ENCODE measurements around the gene KCNMA1.

Gene KCNMA1

DNA sequence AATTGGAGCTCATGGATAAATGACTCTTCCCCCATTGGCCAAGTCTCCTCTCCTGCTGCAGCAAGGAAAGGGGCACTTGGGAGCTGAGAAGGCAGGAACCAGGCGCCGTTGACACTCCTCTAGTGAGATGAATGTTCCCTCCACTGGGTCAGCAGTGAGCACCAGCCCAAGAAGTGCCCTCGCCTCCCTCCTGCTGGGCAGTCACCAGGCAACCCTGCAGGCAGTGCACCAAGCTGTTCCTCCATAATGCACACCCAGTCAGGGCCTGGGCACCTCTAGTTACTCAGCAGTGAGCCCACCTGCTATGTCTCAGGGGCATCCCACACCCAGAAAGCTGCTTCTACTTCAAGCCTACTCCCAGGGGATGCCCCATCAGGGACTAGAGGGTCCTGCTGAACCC lies 84.3 kb downstream of the KCNMA1 start:
- DNase-seq (ENCODE audit: low read depth) = no peak
- no peak overlapping the region for H3K4me3 ChIP-seq (ENCODE audit: low read length)
- no peak for TF ChIP-seq CTCF (conservative IDR thresholded peaks at IDR 0.05; ENCODE audit: low read depth, low read length)

DNA sequence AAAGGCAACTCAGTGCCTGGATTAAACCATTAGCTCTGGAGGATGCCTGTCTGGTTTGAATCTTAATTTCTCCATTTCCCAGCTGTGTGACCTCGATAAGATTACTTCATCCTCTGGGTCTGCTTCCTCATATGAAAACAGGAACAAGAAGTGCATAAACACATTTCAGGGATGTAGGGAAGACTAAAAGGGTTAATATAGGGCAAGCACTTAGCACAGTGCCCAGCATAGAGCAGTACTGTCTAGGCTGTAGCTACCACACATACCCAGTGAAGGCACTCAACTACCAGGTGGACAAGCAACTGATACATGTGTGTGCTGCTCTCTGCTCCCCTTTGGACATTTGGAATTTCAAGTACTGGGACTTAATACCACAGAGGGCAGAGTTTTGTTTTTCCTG lies 85.4 kb downstream of the KCNMA1 start:
- no peak for DNase-seq (ENCODE audit: low read depth)
- no peak for TF ChIP-seq CTCF (conservative IDR thresholded peaks at IDR 0.05; ENCODE audit: low read depth, low read length)
- no peak overlapping the region for H3K4me3 ChIP-seq (ENCODE audit: low read length)

DNA sequence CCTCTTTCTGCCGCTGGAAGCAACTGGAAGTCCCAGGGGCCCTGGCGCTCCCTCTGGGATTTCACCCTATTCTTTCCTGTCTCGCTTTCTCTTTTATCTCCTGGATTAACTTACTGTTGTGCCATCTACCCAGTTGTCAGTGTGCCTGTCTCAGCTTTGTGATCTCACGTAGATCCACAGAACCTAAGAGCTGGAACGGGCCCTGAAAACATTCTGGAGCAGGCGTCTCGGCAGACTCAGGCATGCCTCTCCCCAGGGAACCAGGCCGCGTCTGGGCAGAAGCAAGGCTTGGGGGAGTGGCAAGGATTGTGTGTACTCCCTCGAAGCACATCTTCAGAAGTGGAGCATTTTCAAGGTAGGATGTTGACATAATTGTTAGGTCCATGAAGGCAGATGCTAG lies 87.2 kb downstream of the KCNMA1 start:
- no peak overlapping the region for H3K4me3 ChIP-seq (ENCODE audit: low read length)
- TF ChIP-seq CTCF (conservative IDR thresholded peaks at IDR 0.05; ENCODE audit: low read depth, low read length) = no peak
- DNase-seq (ENCODE audit: low read depth) = no peak

DNA sequence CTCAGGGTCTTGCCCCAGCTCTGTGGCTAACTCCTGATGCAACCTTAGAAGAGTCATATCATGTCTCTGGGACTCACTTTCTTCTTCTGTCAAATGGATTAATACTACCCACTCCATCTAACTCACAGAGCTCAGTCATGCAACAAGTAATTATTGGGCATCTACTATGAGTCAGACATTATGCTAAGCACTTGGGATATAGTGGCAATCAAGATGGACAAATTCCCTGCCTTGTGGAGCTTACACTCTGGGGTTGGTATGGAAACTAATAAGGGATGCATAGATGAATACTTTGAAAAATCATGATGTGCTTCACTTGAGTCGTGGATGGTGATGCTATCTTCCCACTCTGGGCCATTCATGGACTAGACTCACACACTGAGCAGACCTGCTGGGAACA lies 88.9 kb downstream of the KCNMA1 start:
- DNase-seq (ENCODE audit: low read depth) = no peak
- TF ChIP-seq CTCF (conservative IDR thresholded peaks at IDR 0.05; ENCODE audit: low read depth, low read length) = no peak
- H3K4me3 ChIP-seq (ENCODE audit: low read length) = no peak overlapping the region

DNA sequence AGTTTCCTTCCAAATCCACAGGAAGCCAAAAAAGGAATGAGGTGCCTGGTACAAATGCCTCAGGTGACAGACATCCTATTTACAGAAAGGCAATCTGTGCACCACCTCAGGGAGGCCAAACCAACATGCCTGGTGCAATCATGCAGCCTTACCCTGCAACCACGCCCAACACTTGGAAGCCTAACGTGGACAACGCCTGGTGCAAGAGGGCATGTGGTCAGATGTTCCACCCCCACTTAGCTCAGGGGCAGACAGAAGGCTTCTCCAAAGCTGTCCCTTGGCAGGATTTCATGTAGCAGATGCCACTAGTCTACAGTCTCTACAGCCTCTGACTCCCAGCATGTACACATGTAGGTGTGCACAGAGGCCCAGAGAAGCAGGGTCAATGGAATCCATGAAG lies 89.5 kb downstream of the KCNMA1 start:
- H3K4me3 ChIP-seq (ENCODE audit: low read length) = no peak overlapping the region
- no peak for DNase-seq (ENCODE audit: low read depth)
- TF ChIP-seq CTCF (conservative IDR thresholded peaks at IDR 0.05; ENCODE audit: low read depth, low read length) = no peak

DNA sequence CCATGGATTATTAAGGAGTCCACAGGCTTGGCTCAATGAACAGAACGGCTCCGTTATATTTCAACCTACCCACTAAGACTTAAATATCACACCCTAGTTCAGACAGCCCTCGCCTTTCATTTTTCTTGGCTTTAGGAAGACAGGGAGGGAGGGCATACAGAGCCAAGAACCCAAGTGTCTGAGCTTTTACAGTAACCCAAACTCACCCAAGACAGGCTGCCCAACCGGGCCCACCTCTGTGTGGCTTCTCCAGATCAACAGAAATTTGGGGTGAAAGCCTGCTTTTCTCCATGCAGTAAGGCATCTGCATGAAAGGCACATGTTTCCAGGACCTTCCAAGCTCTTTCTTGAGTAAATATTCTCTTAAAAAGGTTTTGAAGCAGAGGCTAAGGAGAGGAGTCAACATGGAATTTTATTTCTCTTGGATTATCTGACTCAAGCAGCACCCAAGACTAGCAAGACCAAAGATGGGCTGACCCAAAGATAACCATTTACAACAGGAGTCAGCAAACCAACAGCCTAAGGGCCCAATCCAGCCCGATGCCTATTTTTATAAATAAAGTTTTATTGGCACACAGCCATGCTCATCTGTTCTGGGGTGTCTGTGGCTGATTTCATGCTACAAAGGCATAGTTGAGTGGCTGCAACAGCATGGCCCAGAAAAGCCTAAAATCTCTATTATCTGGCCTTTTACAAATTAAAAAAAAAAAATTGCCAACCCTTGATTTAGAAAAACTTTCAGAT lies 90.1 kb downstream of the KCNMA1 start:
- no peak for DNase-seq (ENCODE audit: low read depth)
- H3K4me3 ChIP-seq (ENCODE audit: low read length) = no peak overlapping the region
- no peak for TF ChIP-seq CTCF (conservative IDR thresholded peaks at IDR 0.05; ENCODE audit: low read depth, low read length)

GRCh38 chr10:77546042-77546441 lies 91.6 kb downstream of the KCNMA1 start:
- no peak for DNase-seq (ENCODE audit: low read depth)
- no peak overlapping the region for H3K4me3 ChIP-seq (ENCODE audit: low read length)
- TF ChIP-seq CTCF (conservative IDR thresholded peaks at IDR 0.05; ENCODE audit: low read depth, low read length) = no peak

All from retinal pigment epithelial cell (primary cell).